ENCODE measurements around the gene CDC42BPG.

GRCh38 chr11:64858467-64859263 is 14.2 kb upstream of the CDC42BPG start:
- TF ChIP-seq POLR2A (IDR thresholded peaks at IDR 0.05) (no peak), CTCF (IDR thresholded peaks at IDR 0.05) (no peak)
